B cell (primary cell): ENCODE results near the gene GMPPB. TPM values are rescaled to one million over a fixed set of nuclear protein-coding genes. Genes with fewer than 3 reads are reported as not detected.

Source experiments
- ATAC-seq: fragments of 200-7000 bp; cut with Tn5 transposase; one replicate; pipeline ENCODE4 v1.10.0; 2021; ENCODE audit warnings: low read depth, mild to moderate bottlenecking, moderate number of reproducible peaks, moderate library complexity
- CTCF ChIA-PET: fragments of 350-600 bp; sonication (Branson Sonifier 250); formaldehyde crosslinking; loops from one replicate; lab custom pipeline; 2021; ENCODE audit warnings: antibody characterized with exemption, inconsistent platforms; lab: Charles Lee
- POLR2A ChIA-PET: fragments of 350-600 bp; sonication (Branson Sonifier 250); formaldehyde crosslinking; loops from one replicate; lab custom pipeline; 2021; ENCODE audit warnings: antibody characterized with exemption; lab: Charles Lee
- DNase-seq: peaks from one replicate; pipeline ENCODE4 v3.0.0; 2013
- H2AFZ ChIP-seq: 2 replicates; pipeline ENCODE4 v1.6.1; 2012; ENCODE audit warnings: mild to moderate bottlenecking, low read depth, low read length; ENCODE audit not compliant: insufficient read depth, poor library complexity, severe bottlenecking
- H3K27ac ChIP-seq, 2 donors: 1 replicate in 1 of 2; 2 replicates in 1 of 2; pipeline ENCODE4 v1.5.1; 2012 to 2013; ENCODE audit warnings: low read length in 2 of 2, mild to moderate bottlenecking in 2 of 2, moderate library complexity in 1 of 2
- H3K27me3 ChIP-seq, 4 experiments: fragments of 200-600 bp in 1 of 4; sonication (generic) in 1 of 4; replicated peaks in 1 of 4; 1 replicate in 2 of 4; 2 replicates in 2 of 4; pipeline versions ENCODE4 v1.6.1 to v1.7.0; 2013 to 2016; ENCODE audit warnings: low read length in 3 of 4, mild to moderate bottlenecking in 2 of 4, mixed read lengths in 1 of 4, moderate library complexity in 1 of 4; ENCODE audit not compliant: insufficient read depth in 4 of 4, control insufficient read depth in 3 of 4; ENCODE audit errors: control extremely low read depth in 1 of 4
- H3K36me3 ChIP-seq, 2 experiments: replicated peaks in 1 of 2; 1 replicate in 1 of 2; 2 replicates in 1 of 2; pipeline versions ENCODE4 v1.6.1 to v1.7.1; 2013; ENCODE audit warnings: low read length in 1 of 2; ENCODE audit not compliant: insufficient read depth in 2 of 2, control insufficient read depth in 1 of 2; ENCODE audit errors: control extremely low read depth in 1 of 2, extremely low read depth in 1 of 2
- H3K4me1 ChIP-seq, 2 donors: fragments of 200-600 bp in 1 of 2; sonication (generic) in 1 of 2; 1 replicate in 1 of 2; 2 replicates in 1 of 2; pipeline versions ENCODE4 v1.5.1 to v1.6.1; 2013 to 2017; ENCODE audit warnings: low read length in 2 of 2; ENCODE audit not compliant: control insufficient read depth in 2 of 2, insufficient read depth in 2 of 2
- H3K4me2 ChIP-seq: replicated peaks from 2 replicates; pipeline ENCODE3; 2012; ENCODE audit warnings: mild to moderate bottlenecking, low read depth, low read length; ENCODE audit not compliant: poor library complexity, severe bottlenecking
- H3K4me3 ChIP-seq, 5 experiments: fragments of 200-600 bp in 1 of 5; sonication (generic) in 1 of 5; 1 replicate in 3 of 5; 2 replicates in 2 of 5; pipeline versions ENCODE4 v1.5.1 to v1.7.0; 2011 to 2016; ENCODE audit warnings: low read length in 4 of 5, mild to moderate bottlenecking in 4 of 5, low read depth in 2 of 5, control low read depth in 1 of 5, moderate library complexity in 1 of 5; ENCODE audit not compliant: insufficient read depth in 1 of 5; ENCODE audit errors: control extremely low read depth in 1 of 5, extremely low read depth in 1 of 5
- H3K79me2 ChIP-seq: fragments of 200-600 bp; sonication (generic); one replicate; pipeline ENCODE4 v1.6.0; 2016; ENCODE audit warnings: low read length; ENCODE audit not compliant: control insufficient read depth, insufficient read depth
- H3K9ac ChIP-seq: fragments of 200-600 bp; sonication (generic); 2 replicates; pipeline ENCODE4 v1.6.1; 2017; ENCODE audit warnings: mild to moderate bottlenecking, low read length, moderate library complexity
- H3K9me3 ChIP-seq, 3 donors: one replicate each; pipeline versions ENCODE4 v1.6.1 to v1.7.1; 2013; ENCODE audit warnings: low read length in 2 of 3; ENCODE audit not compliant: control insufficient read depth in 2 of 3, insufficient read depth in 1 of 3; ENCODE audit errors: control extremely low read depth in 1 of 3
- H4K20me1 ChIP-seq: 2 replicates; pipeline ENCODE4 v1.6.0; 2012; ENCODE audit warnings: mild to moderate bottlenecking, low read length; ENCODE audit not compliant: insufficient read depth, control insufficient read depth, poor library complexity, severe bottlenecking
- H3K27ac Mint-ChIP-seq: one replicate; pipeline ENCODE4 v1.8.0; 2021; ENCODE audit warnings: mixed read lengths
- H3K27me3 Mint-ChIP-seq: one replicate; pipeline ENCODE4 v1.8.0; 2021; ENCODE audit warnings: mixed read lengths
- H3K4me1 Mint-ChIP-seq: one replicate; pipeline ENCODE4 v1.8.0; 2021; ENCODE audit warnings: mixed read lengths
- H3K4me3 Mint-ChIP-seq: one replicate; pipeline ENCODE4 v1.8.0; 2021; ENCODE audit warnings: mixed read lengths
- H3K9me3 Mint-ChIP-seq: one replicate; pipeline ENCODE4 v1.8.0; 2022; ENCODE audit warnings: mixed read lengths; ENCODE audit not compliant: insufficient read depth
- CTCF ChIP-seq: fragments of 200-600 bp; IDR thresholded peaks from one replicate; pipeline ENCODE4 v1.8.0; 2022; ENCODE audit warnings: antibody characterized with exemption, mild to moderate bottlenecking
- EZH2 ChIP-seq: IDR thresholded peaks from 2 replicates; pipeline ENCODE4 v1.6.1; 2012; ENCODE audit warnings: borderline replicate concordance, low read depth, mild to moderate bottlenecking, moderate library complexity, low read length; ENCODE audit not compliant: insufficient read depth, poor library complexity, severe bottlenecking
- WGBS: methylation state at CpG from one replicate; pipeline ENCODE4 v1.1.5; 2013; ENCODE audit warnings: missing lambda C conversion rate; ENCODE audit not compliant: insufficient coverage; 5-methylcytosine and 5-hydroxymethylcytosine counted together
- intact Hi-C: fragments of 100-400 bp; cut with micrococcal nuclease; formaldehyde crosslinking; loops from one replicate; pipeline ENCODE4 v1.10.0; 2022
- polyA plus RNA-seq: library from polyadenylated mRNA; depleted of rRNA; stranded (reverse); fragments of >200 nt; gene quantifications from 2 replicates; pipeline ENCODE4 v1.2.3, GENCODE V29; 2012
- total RNA-seq, 2 donors: library from RNA; stranded (reverse); fragments of 120-200 nt in 1 of 2; gene quantifications; 1 replicate in 1 of 2; 2 replicates in 1 of 2; pipeline versions ENCODE4 v1.2.3 to v1.2.4, GENCODE V29; 2013 to 2022

Gene GMPPB
- total and polyA plus RNA-seq, 2 donors (not counting 1 experiment from before 2014, with no cell fraction given): 31.4 to 32.5 TPM

GRCh38 chr3:49763981-49764380, 40.2 kb upstream of the GMPPB start:
- ATAC-seq (no peak), DNase-seq (no peak)
- no peaks in the 10 kb centered on the region for H3K27me3 Mint-ChIP-seq
- H3K4me1 Mint-ChIP-seq: peaks cover 12% of the 10 kb centered on the region
- H3K9ac ChIP-seq: no peak overlapping the region
- no peak overlapping the region for H3K4me3 ChIP-seq
- no peak for TF ChIP-seq EZH2
- no peak for TF ChIP-seq CTCF
- no peaks in the 10 kb centered on the region for H3K9me3 Mint-ChIP-seq
- no peak overlapping the region for H2AFZ ChIP-seq
- POLR2A ChIA-PET: interaction anchor here (0.6 kb wide), 1 partner anchor 17 kb away, joined by 3 read pairs; no protein-coding TSS in a partner anchor
- no peak overlapping the region for H3K27ac Mint-ChIP-seq
- H3K36me3 ChIP-seq: peaks cover 4 to 18% of the 10 kb centered on the region in 2 experiments
- CTCF ChIA-PET: no interaction called here
- no CpG with 5 or more reads among the region's 4 CpGs for WGBS
- H3K4me3 Mint-ChIP-seq: no peak overlapping the region
- H3K27me3 ChIP-seq: no peaks in the 10 kb centered on the region
- peaks cover 64% of the 10 kb centered on the region for H4K20me1 ChIP-seq
- H3K27ac ChIP-seq: no peak overlapping the region
- intact Hi-C loops: no loop called here
- H3K79me2 ChIP-seq: peaks cover 95% of the 10 kb centered on the region
- H3K4me2 ChIP-seq: no peak overlapping the region
- no peaks in the 10 kb centered on the region for H3K4me1 ChIP-seq
- H3K9me3 ChIP-seq: no peaks in the 10 kb centered on the region

- Mint-ChIP-seq H3K9me3 (no peaks in the 10 kb centered on the region), H3K27me3 (no peaks in the 10 kb centered on the region), H3K27ac (no peak overlapping the region), H3K4me1 (peaks cover 16% of the 10 kb centered on the region), H3K4me3 (no peak overlapping the region)
- Histone ChIP-seq H3K4me3 (no peak overlapping the region), H3K9me3 (no peaks in the 10 kb centered on the region), H3K27ac (no peak overlapping the region), H3K9ac (no peak overlapping the region), H3K27me3 (no peaks in the 10 kb centered on the region), H4K20me1 (peaks cover 81% of the 10 kb centered on the region), H3K4me1 (no peaks in the 10 kb centered on the region), H2AFZ (no peak overlapping the region), H3K36me3 (peaks cover 4 to 19% of the 10 kb centered on the region in 2 experiments), H3K4me2 (no peak overlapping the region), H3K79me2 (peaks cover 95% of the 10 kb centered on the region)
- ATAC-seq: no peak
- TF ChIP-seq EZH2: no peak
- no peak for TF ChIP-seq CTCF
- ChIA-PET CTCF (interaction anchor here (0.7 kb wide), 1 partner anchor 26 kb away, joined by 3 read pairs; no protein-coding TSS in a partner anchor), POLR2A (no interaction called here)
- no peak for DNase-seq
- no CpG with 5 or more reads among the region's 3 CpGs for WGBS
- intact Hi-C loops: no loop called here
Observed at GRCh38 chr3:49761661-49762060, 37.9 kb upstream of the GMPPB start.
